Erythroblast (primary cell): ENCODE data around the gene CACNA1C.

ENCODE experiments used
- DNase-seq, 2 experiments: peaks; one replicate each; lab custom pipeline; 2025; lab: John Stamatoyannopoulos, UW
- GATA1 ChIP-seq: IDR thresholded peaks from 2 replicates; pipeline ENCODE4 v1.6.1; 2011; ENCODE audit warnings: low read depth, mild to moderate bottlenecking, control low read depth, low read length, moderate library complexity
- POLR2A ChIP-seq: IDR thresholded peaks from 2 replicates; pipeline ENCODE4 v1.6.1; 2011; ENCODE audit warnings: mild to moderate bottlenecking, low read length

The CACNA1C gene

GRCh38 chr12:2540535-2540941 lies 487.8 kb downstream of the CACNA1C start:
- TF ChIP-seq POLR2A (no peak), GATA1 (no peak)
- DNase-seq = no peak

- no peak for TF ChIP-seq POLR2A
- TF ChIP-seq GATA1 = no peak
- DNase-seq = no peak
Observed at GRCh38 chr12:2541631-2542204, 488.9 kb downstream of the CACNA1C start.

GRCh38 chr12:2543801-2544200 lies 491.0 kb downstream of the CACNA1C start:
- TF ChIP-seq GATA1 (no peak), POLR2A (no peak)
- DNase-seq = no peak

GRCh38 chr12:2544230-2544629 lies 491.4 kb downstream of the CACNA1C start:
- TF ChIP-seq POLR2A (no peak), GATA1 (no peak)
- no peak for DNase-seq

- no peak for TF ChIP-seq POLR2A
- TF ChIP-seq GATA1 = no peak
- DNase-seq = no peak
Observed at GRCh38 chr12:2547273-2548044, 494.7 kb downstream of the CACNA1C start.

- DNase-seq = no peak
Observed at GRCh38 chr12:2548081-2548480, 495.3 kb downstream of the CACNA1C start.

GRCh38 chr12:2550561-2551411 lies 498.0 kb downstream of the CACNA1C start:
- no peak for DNase-seq
- TF ChIP-seq POLR2A (no peak), GATA1 (no peak)

More at GRCh38 chr12:2548081-2548480, 495.3 kb downstream of the CACNA1C start:
- no peak for TF ChIP-seq POLR2A
- no peak for TF ChIP-seq GATA1

- DNase-seq = no peak
- no peak for TF ChIP-seq POLR2A
Observed at GRCh38 chr12:2551412-2551900, 498.7 kb downstream of the CACNA1C start.

- no peak for DNase-seq
- TF ChIP-seq GATA1 (no peak), POLR2A (no peak)
Observed at GRCh38 chr12:2552000-2552756, 499.4 kb downstream of the CACNA1C start.

GRCh38 chr12:2553388-2554126 lies 500.8 kb downstream of the CACNA1C start:
- DNase-seq = no peak
- TF ChIP-seq POLR2A = no peak

- TF ChIP-seq POLR2A (no peak), GATA1 (no peak)
- DNase-seq = no peak
Observed at GRCh38 chr12:2555487-2556082, 502.8 kb downstream of the CACNA1C start.

- no peak for DNase-seq
- TF ChIP-seq GATA1 (no peak), POLR2A (no peak)
Observed at GRCh38 chr12:2557597-2557996, 504.8 kb downstream of the CACNA1C start.

GRCh38 chr12:2559931-2560330 lies 507.1 kb downstream of the CACNA1C start:
- TF ChIP-seq GATA1 = no peak
- TF ChIP-seq POLR2A = no peak
- DNase-seq = no peak
